ENCODE data around the gene NAPSA. TPM values are rescaled to one million over a fixed set of nuclear protein-coding genes. Genes with fewer than 3 reads are reported as not detected.

NAPSA gene
- total and polyA plus RNA-seq, 9 of the 15 experiments (the other 6 are each of a cell fraction or from before 2014, with no cell fraction given): 0.25 to 1.9 (median 0.69) TPM

DNA sequence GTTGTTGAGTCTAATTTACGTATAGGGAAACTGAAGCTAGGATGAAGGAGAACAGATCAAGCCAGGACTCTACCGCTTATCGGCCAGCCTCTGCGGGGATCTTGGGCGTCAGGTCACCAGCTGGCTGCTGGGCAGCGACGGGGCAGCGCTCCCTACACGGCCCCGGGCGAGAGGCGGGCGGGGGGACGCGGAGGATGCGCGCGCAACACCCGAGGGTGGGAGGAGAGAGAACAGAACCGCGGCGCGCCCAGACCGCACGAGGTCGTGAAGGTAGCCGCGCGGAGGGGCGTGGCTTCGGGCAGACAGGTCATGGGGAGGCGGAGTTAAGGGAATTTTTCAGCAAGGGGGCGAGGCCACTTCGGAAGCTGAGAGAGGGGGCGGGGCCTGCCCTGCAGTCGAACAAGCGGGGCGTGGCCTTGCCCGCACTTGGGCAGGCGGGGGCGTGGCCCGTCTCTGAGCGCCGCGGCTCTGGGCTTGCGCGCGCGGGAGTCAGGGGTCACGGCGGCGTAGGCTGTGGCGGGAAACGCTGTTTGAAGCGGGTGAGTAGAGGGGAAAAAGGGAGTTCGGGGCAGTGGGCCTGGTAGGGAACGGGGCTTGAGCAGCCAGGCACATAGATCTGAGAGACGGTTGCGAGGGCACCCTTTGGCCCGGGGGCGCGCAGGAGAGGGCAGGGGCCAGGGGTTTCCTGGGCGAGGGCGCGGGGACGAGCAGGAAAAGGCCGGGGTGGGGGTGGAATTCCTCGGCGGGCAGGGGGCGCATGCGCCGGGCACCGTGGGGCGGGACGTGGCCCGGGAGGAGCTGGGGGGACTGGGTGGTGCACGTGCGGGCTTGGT is 18.6 kb upstream of the NAPSA start, which contains the start of gene POLD1 (continued):
- TF ChIP-seq HDAC8 (tag; IDR thresholded peaks at IDR 0.05) (no peak), PHTF2 (CRISPR knock-in tag; IDR thresholded peaks at IDR 0.05) (no peak), ZNF551 (CRISPR knock-in tag; IDR thresholded peaks at IDR 0.05) (no peak), ZEB2 (IDR thresholded peaks at IDR 0.05) (no peak), ARNT (IDR thresholded peaks at IDR 0.05) (no peak), ZHX1 (conservative IDR thresholded peaks at IDR 0.05; ENCODE audit: low read length) (no peak), SAFB (IDR thresholded peaks at IDR 0.05; ENCODE audit: borderline replicate concordance, low read depth, low read length) (no peak), GMEB1 (CRISPR knock-in tag; IDR thresholded peaks at IDR 0.05) (peak; percentile 93), ZNF431 (CRISPR knock-in tag; IDR thresholded peaks at IDR 0.05) (0 out of 2 replicates have a peak, but pooled peaks have one; percentile 32), MYBL2 (IDR thresholded peaks at IDR 0.05; ENCODE audit: low read depth) (no peak), MYBL2 (CRISPR knock-in tag; IDR thresholded peaks at IDR 0.05; ENCODE audit: borderline replicate concordance) (no peak), THRAP3 (IDR thresholded peaks at IDR 0.05; ENCODE audit: borderline replicate concordance) (no peak), CHCHD3 (CRISPR knock-in tag; IDR thresholded peaks at IDR 0.05) (no peak)
- TF ChIP-seq, protein P1, sequence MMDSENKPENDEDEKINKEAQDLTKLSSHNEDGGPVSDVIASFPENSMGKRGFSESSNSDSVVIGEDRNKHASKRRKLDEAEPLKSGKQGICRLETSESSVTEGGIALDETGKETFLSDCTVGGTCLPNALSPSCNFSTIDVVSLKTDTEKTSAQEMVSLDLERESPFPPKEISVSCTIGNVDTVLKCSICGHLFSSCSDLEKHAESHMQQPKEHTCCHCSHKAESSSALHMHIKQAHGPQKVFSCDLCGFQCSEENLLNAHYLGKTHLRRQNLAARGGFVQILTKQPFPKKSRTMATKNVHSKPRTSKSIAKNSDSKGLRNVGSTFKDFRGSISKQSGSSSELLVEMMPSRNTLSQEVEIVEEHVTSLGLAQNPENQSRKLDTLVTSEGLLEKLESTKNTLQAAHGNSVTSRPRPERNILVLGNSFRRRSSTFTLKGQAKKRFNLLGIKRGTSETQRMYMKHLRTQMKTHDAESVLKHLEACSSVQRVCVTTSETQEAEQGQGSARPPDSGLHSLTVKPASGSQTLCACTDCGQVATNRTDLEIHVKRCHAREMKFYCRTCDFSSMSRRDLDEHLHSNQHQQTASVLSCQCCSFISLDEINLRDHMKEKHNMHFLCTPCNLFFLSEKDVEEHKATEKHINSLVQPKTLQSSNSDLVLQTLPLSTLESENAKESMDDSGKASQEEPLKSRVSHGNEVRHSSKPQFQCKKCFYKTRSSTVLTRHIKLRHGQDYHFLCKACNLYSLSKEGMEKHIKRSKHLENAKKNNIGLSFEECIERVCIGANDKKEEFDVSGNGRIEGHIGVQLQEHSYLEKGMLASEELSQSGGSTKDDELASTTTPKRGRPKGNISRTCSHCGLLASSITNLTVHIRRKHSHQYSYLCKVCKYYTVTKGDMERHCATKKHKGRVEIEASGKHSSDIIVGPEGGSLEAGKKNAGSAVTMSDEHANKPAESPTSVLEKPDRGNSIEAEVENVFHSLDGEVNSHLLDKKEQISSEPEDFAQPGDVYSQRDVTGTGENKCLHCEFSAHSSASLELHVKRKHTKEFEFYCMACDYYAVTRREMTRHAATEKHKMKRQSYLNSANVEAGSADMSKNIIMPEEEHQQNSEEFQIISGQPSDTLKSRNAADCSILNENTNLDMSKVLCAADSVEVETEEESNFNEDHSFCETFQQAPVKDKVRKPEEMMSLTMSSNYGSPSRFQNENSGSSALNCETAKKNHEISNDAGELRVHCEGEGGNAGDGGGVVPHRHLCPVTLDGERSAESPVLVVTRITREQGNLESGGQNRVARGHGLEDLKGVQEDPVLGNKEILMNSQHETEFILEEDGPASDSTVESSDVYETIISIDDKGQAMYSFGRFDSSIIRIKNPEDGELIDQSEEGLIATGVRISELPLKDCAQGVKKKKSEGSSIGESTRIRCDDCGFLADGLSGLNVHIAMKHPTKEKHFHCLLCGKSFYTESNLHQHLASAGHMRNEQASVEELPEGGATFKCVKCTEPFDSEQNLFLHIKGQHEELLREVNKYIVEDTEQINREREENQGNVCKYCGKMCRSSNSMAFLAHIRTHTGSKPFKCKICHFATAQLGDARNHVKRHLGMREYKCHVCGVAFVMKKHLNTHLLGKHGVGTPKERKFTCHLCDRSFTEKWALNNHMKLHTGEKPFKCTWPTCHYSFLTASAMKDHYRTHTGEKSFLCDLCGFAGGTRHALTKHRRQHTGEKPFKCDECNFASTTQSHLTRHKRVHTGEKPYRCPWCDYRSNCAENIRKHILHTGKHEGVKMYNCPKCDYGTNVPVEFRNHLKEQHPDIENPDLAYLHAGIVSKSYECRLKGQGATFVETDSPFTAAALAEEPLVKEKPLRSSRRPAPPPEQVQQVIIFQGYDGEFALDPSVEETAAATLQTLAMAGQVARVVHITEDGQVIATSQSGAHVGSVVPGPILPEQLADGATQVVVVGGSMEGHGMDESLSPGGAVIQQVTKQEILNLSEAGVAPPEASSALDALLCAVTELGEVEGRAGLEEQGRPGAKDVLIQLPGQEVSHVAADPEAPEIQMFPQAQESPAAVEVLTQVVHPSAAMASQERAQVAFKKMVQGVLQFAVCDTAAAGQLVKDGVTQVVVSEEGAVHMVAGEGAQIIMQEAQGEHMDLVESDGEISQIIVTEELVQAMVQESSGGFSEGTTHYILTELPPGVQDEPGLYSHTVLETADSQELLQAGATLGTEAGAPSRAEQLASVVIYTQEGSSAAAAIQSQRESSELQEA (IDR thresholded peaks at IDR 0.05; ENCODE audit: low read depth): no peak

Measured in K562 (cell line).